ENCODE measurements around the gene PDE4D. TPM values are rescaled to one million over a fixed set of nuclear protein-coding genes. Genes with fewer than 3 reads are reported as not detected.

Gene PDE4D
- total RNA-seq, 1 experiment from 2014 or later = 1.0 TPM

- no peak for DNase-seq (ENCODE audit: low read depth)
Measured at GRCh38 chr5:59559847-59560246, 333.7 kb downstream of the PDE4D start.

GRCh38 chr5:59559323-59559722 lies 334.2 kb downstream of the PDE4D start:
- no peak for DNase-seq (ENCODE audit: low read depth)

- DNase-seq (ENCODE audit: low read depth) = no peak
Measured at GRCh38 chr5:59558501-59558900, 335.0 kb downstream of the PDE4D start.

- no peak for DNase-seq (ENCODE audit: low read depth)
Measured at GRCh38 chr5:59557572-59557971, 336.0 kb downstream of the PDE4D start.

- no peak for DNase-seq (ENCODE audit: low read depth)
Measured at GRCh38 chr5:59555596-59555995, 337.9 kb downstream of the PDE4D start.

GRCh38 chr5:59554501-59554900 lies 339.0 kb downstream of the PDE4D start:
- no peak for DNase-seq (ENCODE audit: low read depth)

GRCh38 chr5:59553992-59554391 lies 339.5 kb downstream of the PDE4D start:
- DNase-seq (ENCODE audit: low read depth) = no peak

- DNase-seq (ENCODE audit: low read depth) = no peak
Measured at GRCh38 chr5:59548807-59549357, 344.6 kb downstream of the PDE4D start.

- DNase-seq (ENCODE audit: low read depth) = no peak
Measured at GRCh38 chr5:59547731-59548130, 345.8 kb downstream of the PDE4D start.

GRCh38 chr5:59544573-59544972 lies 349.0 kb downstream of the PDE4D start:
- DNase-seq (ENCODE audit: low read depth) = no peak

GRCh38 chr5:59543821-59544442 lies 349.6 kb downstream of the PDE4D start:
- DNase-seq (ENCODE audit: low read depth) = no peak

- DNase-seq (ENCODE audit: low read depth) = no peak
Measured at GRCh38 chr5:59542851-59543820, 350.4 kb downstream of the PDE4D start.

GRCh38 chr5:59542306-59542705 lies 351.2 kb downstream of the PDE4D start:
- no peak for DNase-seq (ENCODE audit: low read depth)

GRCh38 chr5:59540366-59540765 lies 353.2 kb downstream of the PDE4D start:
- no peak for DNase-seq (ENCODE audit: low read depth)

GRCh38 chr5:59538750-59539121 lies 354.8 kb downstream of the PDE4D start:
- no peak for DNase-seq (ENCODE audit: low read depth)

GRCh38 chr5:59537961-59538749 lies 355.4 kb downstream of the PDE4D start:
- no peak for DNase-seq (ENCODE audit: low read depth)

GRCh38 chr5:59536875-59537274 lies 356.7 kb downstream of the PDE4D start:
- DNase-seq (ENCODE audit: low read depth) = no peak

- DNase-seq (ENCODE audit: low read depth) = no peak
Measured at GRCh38 chr5:59535561-59535960, 358.0 kb downstream of the PDE4D start.

GRCh38 chr5:59533730-59534108 lies 359.8 kb downstream of the PDE4D start:
- DNase-seq (ENCODE audit: low read depth) = no peak

- DNase-seq (ENCODE audit: low read depth) = no peak
Measured at GRCh38 chr5:59532979-59533729, 360.4 kb downstream of the PDE4D start.

- no peak for DNase-seq (ENCODE audit: low read depth)
Measured at GRCh38 chr5:59529239-59529638, 364.3 kb downstream of the PDE4D start.

All from HT1080 (cell line).